Measurements from ENCODE around the gene DNAH7. TPM values are rescaled to one million over a fixed set of nuclear protein-coding genes. Genes with fewer than 3 reads are reported as not detected.

DNAH7 gene
- total RNA-seq, 6 experiments from 2014 or later: 0.12 to 0.35 (median 0.26) TPM

GRCh38 chr2:195709901-195710806 lies 358.5 kb downstream of the DNAH7 start:
- TF ChIP-seq POLR2A (IDR thresholded peaks at IDR 0.05): no peak
- TF ChIP-seq, protein P1, sequence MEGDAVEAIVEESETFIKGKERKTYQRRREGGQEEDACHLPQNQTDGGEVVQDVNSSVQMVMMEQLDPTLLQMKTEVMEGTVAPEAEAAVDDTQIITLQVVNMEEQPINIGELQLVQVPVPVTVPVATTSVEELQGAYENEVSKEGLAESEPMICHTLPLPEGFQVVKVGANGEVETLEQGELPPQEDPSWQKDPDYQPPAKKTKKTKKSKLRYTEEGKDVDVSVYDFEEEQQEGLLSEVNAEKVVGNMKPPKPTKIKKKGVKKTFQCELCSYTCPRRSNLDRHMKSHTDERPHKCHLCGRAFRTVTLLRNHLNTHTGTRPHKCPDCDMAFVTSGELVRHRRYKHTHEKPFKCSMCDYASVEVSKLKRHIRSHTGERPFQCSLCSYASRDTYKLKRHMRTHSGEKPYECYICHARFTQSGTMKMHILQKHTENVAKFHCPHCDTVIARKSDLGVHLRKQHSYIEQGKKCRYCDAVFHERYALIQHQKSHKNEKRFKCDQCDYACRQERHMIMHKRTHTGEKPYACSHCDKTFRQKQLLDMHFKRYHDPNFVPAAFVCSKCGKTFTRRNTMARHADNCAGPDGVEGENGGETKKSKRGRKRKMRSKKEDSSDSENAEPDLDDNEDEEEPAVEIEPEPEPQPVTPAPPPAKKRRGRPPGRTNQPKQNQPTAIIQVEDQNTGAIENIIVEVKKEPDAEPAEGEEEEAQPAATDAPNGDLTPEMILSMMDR (IDR thresholded peaks at IDR 0.05): no peak
- DNase-seq: no peak
- H3K4me1 ChIP-seq: no peaks in the 10 kb centered on the region
- intact Hi-C loops (cut with DNase I): no loop called here
- H3K27me3 ChIP-seq: no peaks in the 10 kb centered on the region
- no peak overlapping the region for H3K27ac ChIP-seq
- no peaks in the 10 kb centered on the region for H3K9me3 ChIP-seq
- 88% methylated on average over 2 of the region's 2 CpGs for WGBS (ENCODE audit: insufficient coverage, low coverage, low lambda C conversion rate, missing lambda C conversion rate)
- H3K36me3 ChIP-seq: peaks cover 0 to 5% (median 0%) of the 10 kb centered on the region in 4 donors
- no peak overlapping the region for H3K4me3 ChIP-seq
- ATAC-seq: no peak

GRCh38 chr2:195706161-195706900 lies 362.3 kb downstream of the DNAH7 start:
- WGBS (ENCODE audit: insufficient coverage, low coverage, low lambda C conversion rate, missing lambda C conversion rate): 70% methylated on average over 5 of the region's 5 CpGs

GRCh38 chr2:195700480-195700879 lies 368.2 kb downstream of the DNAH7 start:
- no peaks in the 10 kb centered on the region for H3K27me3 ChIP-seq
- ATAC-seq: no peak
- no peaks in the 10 kb centered on the region for H3K36me3 ChIP-seq
- no peak overlapping the region for H3K27ac ChIP-seq
- no peaks in the 10 kb centered on the region for H3K4me1 ChIP-seq
- intact Hi-C loops (cut with DNase I): no loop called here
- whole genome bisulfite sequencing (ENCODE audit: insufficient coverage, low coverage, low lambda C conversion rate, missing lambda C conversion rate): 89% methylated on average over 2 of the region's 3 CpGs
- no peak for DNase-seq
- TF ChIP-seq, protein P1 (IDR thresholded peaks at IDR 0.05): no peak
- no peak for TF ChIP-seq POLR2A (IDR thresholded peaks at IDR 0.05)
- no peak overlapping the region for H3K4me3 ChIP-seq
- no peaks in the 10 kb centered on the region for H3K9me3 ChIP-seq

More at GRCh38 chr2:195706161-195706900, 362.3 kb downstream of the DNAH7 start:
- ATAC-seq: no peak
- no peak overlapping the region for H3K4me3 ChIP-seq
- no peaks in the 10 kb centered on the region for H3K36me3 ChIP-seq
- no peak for TF ChIP-seq POLR2A (IDR thresholded peaks at IDR 0.05)
- TF ChIP-seq, protein P1 (IDR thresholded peaks at IDR 0.05): no peak
- H3K27me3 ChIP-seq: no peaks in the 10 kb centered on the region
- H3K4me1 ChIP-seq: no peaks in the 10 kb centered on the region
- no peak for DNase-seq
- intact Hi-C loops (cut with DNase I): no loop called here
- H3K9me3 ChIP-seq: no peaks in the 10 kb centered on the region
- H3K27ac ChIP-seq: no peak overlapping the region

- Histone ChIP-seq H3K27ac (no peak overlapping the region), H3K27me3 (no peaks in the 10 kb centered on the region), H3K4me3 (no peak overlapping the region), H3K9me3 (no peaks in the 10 kb centered on the region), H3K4me1 (no peaks in the 10 kb centered on the region), H3K36me3 (no peaks in the 10 kb centered on the region)
- intact Hi-C loops (cut with DNase I): no loop called here
- DNase-seq (no peak), ATAC-seq (no peak)
- 59% methylated on average over 3 of the region's 3 CpGs for WGBS (ENCODE audit: insufficient coverage, low coverage, low lambda C conversion rate, missing lambda C conversion rate)
- no peak for TF ChIP-seq POLR2A (IDR thresholded peaks at IDR 0.05)
Observed at GRCh38 chr2:195697681-195698220, 370.9 kb downstream of the DNAH7 start.
